Testis (tissue), 3 donors: ENCODE measurements around the gene RBFOX1. TPM values are rescaled to one million over a fixed set of nuclear protein-coding genes. Genes with fewer than 3 reads are reported as not detected.
A peak's percentile ranks its signal among the peaks of the same experiment; 100 is the strongest.

Experiments used
- DNase-seq: peaks from one replicate; pipeline ENCODE4 v3.0.0-alpha.2; 2019
- H3K27ac ChIP-seq, 2 donors: fragments of 200-600 bp; sonication (generic); one replicate each; pipeline ENCODE4 v1.5.1; 2019
- H3K27me3 ChIP-seq: fragments of 200-600 bp; sonication (generic); one replicate; pipeline ENCODE4 v1.5.1; 2019
- H3K36me3 ChIP-seq: fragments of 200-600 bp; sonication (generic); one replicate; pipeline ENCODE4 v1.5.1; 2017; ENCODE audit warnings: low read depth; ENCODE audit errors: missing control alignments
- H3K4me1 ChIP-seq: fragments of 200-600 bp; sonication (generic); one replicate; pipeline ENCODE4 v1.5.1; 2019
- H3K4me3 ChIP-seq, 2 donors: fragments of 200-600 bp; sonication (generic); one replicate each; pipeline ENCODE4 v1.5.1; 2017 to 2019
- H3K9me3 ChIP-seq: fragments of 200-600 bp; sonication (generic); one replicate; pipeline ENCODE4 v1.5.1; 2017
- POLR2A ChIP-seq: fragments of 450-650 bp; IDR thresholded peaks from one replicate; pipeline ENCODE4 v1.6.1; 2017; ENCODE audit warnings: antibody characterized with exemption, mild to moderate bottlenecking, moderate library complexity
- WGBS, 2 donors: methylation state at CpG; one replicate each; pipeline ENCODE4 v1.1.5; 2018; 5-methylcytosine and 5-hydroxymethylcytosine counted together
- intact Hi-C: fragments of 100-400 bp; cut with DNase I; formaldehyde crosslinking; loops from one replicate; pipeline ENCODE4 v1.15.1; 2023; ENCODE audit warnings: low total_unique reads
- polyA plus RNA-seq: library from polyadenylated mRNA; stranded (reverse); fragments of 350-450 nt; fragmentation: Illumina TruSeq; extraction: RNeasy Lipid Tissue Mini Kit (QIAGEN cat#74804); gene quantifications from one replicate; pipeline ENCODE4 v1.2.3, GENCODE V29; 2014; ENCODE audit warnings: low read depth, low replicate concordance; ENCODE audit not compliant: insufficient read depth
- total RNA-seq, 2 donors: library from RNA; depleted of rRNA; stranded (reverse); fragments of >200 nt; gene quantifications; one replicate each; pipeline ENCODE4 v1.2.3, GENCODE V29; 2016
- TF ChIP-seq, protein P1 (sequence below), 3 experiments: fragments of 450-650 bp in 2 of 3; fragments of 200-600 bp in 1 of 3; sonication (generic) in 1 of 3; IDR thresholded peaks; one replicate each; pipeline ENCODE4 v1.5.1; 2016 to 2019; ENCODE audit warnings: antibody characterized with exemption in 3 of 3, mild to moderate bottlenecking in 2 of 3, moderate library complexity in 1 of 3

RBFOX1 gene
- total and polyA plus RNA-seq, 3 donors from 2014 or later: 0.68 to 2.8 (median 1.1) TPM

GRCh38 chr16:7612671-7613070 is 280.0 kb downstream of the RBFOX1 start:
- Histone ChIP-seq H3K27ac (no peak overlapping the region), H3K4me3 (no peak overlapping the region), H3K36me3 (no peaks in the 10 kb centered on the region), H3K4me1 (no peaks in the 10 kb centered on the region), H3K27me3 (no peaks in the 10 kb centered on the region), H3K9me3 (no peaks in the 10 kb centered on the region)
- DNase-seq: no peak
- WGBS, 2 donors: 65 to 74% methylated on average over 8 of the region's 8 CpGs
- TF ChIP-seq, protein P1, sequence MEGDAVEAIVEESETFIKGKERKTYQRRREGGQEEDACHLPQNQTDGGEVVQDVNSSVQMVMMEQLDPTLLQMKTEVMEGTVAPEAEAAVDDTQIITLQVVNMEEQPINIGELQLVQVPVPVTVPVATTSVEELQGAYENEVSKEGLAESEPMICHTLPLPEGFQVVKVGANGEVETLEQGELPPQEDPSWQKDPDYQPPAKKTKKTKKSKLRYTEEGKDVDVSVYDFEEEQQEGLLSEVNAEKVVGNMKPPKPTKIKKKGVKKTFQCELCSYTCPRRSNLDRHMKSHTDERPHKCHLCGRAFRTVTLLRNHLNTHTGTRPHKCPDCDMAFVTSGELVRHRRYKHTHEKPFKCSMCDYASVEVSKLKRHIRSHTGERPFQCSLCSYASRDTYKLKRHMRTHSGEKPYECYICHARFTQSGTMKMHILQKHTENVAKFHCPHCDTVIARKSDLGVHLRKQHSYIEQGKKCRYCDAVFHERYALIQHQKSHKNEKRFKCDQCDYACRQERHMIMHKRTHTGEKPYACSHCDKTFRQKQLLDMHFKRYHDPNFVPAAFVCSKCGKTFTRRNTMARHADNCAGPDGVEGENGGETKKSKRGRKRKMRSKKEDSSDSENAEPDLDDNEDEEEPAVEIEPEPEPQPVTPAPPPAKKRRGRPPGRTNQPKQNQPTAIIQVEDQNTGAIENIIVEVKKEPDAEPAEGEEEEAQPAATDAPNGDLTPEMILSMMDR (IDR thresholded peaks at IDR 0.05): no peak
- no peak for TF ChIP-seq POLR2A
- intact Hi-C loops: no loop called here

GRCh38 chr16:7613518-7613917 is 280.9 kb downstream of the RBFOX1 start:
- TF ChIP-seq POLR2A: no peak
- TF ChIP-seq, protein P1 (IDR thresholded peaks at IDR 0.05): no peak
- Histone ChIP-seq H3K4me3 (no peak overlapping the region), H3K36me3 (no peaks in the 10 kb centered on the region)

GRCh38 chr16:7614021-7614795 is 281.6 kb downstream of the RBFOX1 start:
- no peak overlapping the region for H3K4me3 ChIP-seq
- DNase-seq: no peak
- no peak for TF ChIP-seq POLR2A
- TF ChIP-seq, protein P1 (IDR thresholded peaks at IDR 0.05): no peak
- no peaks in the 10 kb centered on the region for H3K36me3 ChIP-seq
- intact Hi-C loops: no loop called here
- no peaks in the 10 kb centered on the region for H3K27me3 ChIP-seq
- no peaks in the 10 kb centered on the region for H3K4me1 ChIP-seq
- H3K27ac ChIP-seq: no peak overlapping the region
- 59 to 62% methylated on average over 7 of the region's 7 CpGs for WGBS, 2 donors
- H3K9me3 ChIP-seq: no peaks in the 10 kb centered on the region

More at GRCh38 chr16:7613518-7613917, 280.9 kb downstream of the RBFOX1 start:
- no peak overlapping the region for H3K27ac ChIP-seq
- intact Hi-C loops: no loop called here
- H3K9me3 ChIP-seq: no peaks in the 10 kb centered on the region
- H3K27me3 ChIP-seq: no peaks in the 10 kb centered on the region
- no peak for DNase-seq
- 83 to 85% methylated on average over 2 of the region's 2 CpGs for WGBS, 2 donors
- no peaks in the 10 kb centered on the region for H3K4me1 ChIP-seq

DNA sequence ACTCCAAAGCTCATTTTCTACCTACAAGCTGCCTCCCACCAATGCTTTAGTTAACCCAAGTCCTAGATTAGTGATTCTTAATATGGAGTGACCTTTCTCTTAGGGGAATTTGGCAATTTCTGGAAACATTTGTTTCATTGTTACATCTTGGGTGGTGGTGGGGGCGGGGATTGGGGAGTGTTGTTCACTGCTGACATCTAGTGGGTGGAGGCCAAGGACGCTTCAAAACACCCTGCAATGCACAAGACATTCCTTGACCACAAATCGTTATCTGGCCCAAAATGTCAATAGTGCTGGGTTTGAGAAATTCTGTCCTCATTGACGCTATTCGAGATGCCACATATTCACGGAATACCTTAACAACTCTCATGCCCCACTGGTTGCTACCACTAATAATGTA is 282.9 kb downstream of the RBFOX1 start:
- no peaks in the 10 kb centered on the region for H3K36me3 ChIP-seq
- no peak overlapping the region for H3K4me3 ChIP-seq
- H3K27ac ChIP-seq: no peak overlapping the region
- H3K27me3 ChIP-seq: no peaks in the 10 kb centered on the region
- TF ChIP-seq, protein P1 (IDR thresholded peaks at IDR 0.05): no peak
- no peak for TF ChIP-seq POLR2A
- intact Hi-C loops: no loop called here
- H3K9me3 ChIP-seq: no peaks in the 10 kb centered on the region
- WGBS, 2 donors: 79 to 82% methylated on average over 6 of the region's 6 CpGs
- peak; percentile 46 for DNase-seq
- H3K4me1 ChIP-seq: no peaks in the 10 kb centered on the region
